GM23248 (cell line): ENCODE data around the gene CIC. TPM values are rescaled to one million over a fixed set of nuclear protein-coding genes. Genes with fewer than 3 reads are reported as not detected.

Source experiments
- DNase-seq: peaks from one replicate; pipeline ENCODE4 v3.0.0-alpha.2; 2015
- H2AFZ ChIP-seq: fragments of 200-600 bp; sonication (generic); 2 replicates; pipeline ENCODE4 v1.6.1; 2016; ENCODE audit warnings: antibody characterized with exemption
- H3F3A ChIP-seq: fragments of 200-600 bp; sonication (generic); 2 replicates; pipeline ENCODE4 v1.6.1; 2016; ENCODE audit warnings: mild to moderate bottlenecking, antibody characterized with exemption, mixed run types; ENCODE audit not compliant: insufficient read depth
- H3K27ac ChIP-seq: fragments of 200-600 bp; sonication (generic); 2 replicates; pipeline ENCODE4 v1.5.1; 2016; ENCODE audit warnings: mild to moderate bottlenecking
- H3K27me3 ChIP-seq: fragments of 200-600 bp; sonication (generic); replicated peaks from 2 replicates; pipeline ENCODE4 v1.6.1; 2016; ENCODE audit warnings: mild to moderate bottlenecking; ENCODE audit not compliant: insufficient read depth
- H3K36me3 ChIP-seq: fragments of 200-600 bp; sonication (generic); 2 replicates; pipeline ENCODE4 v1.6.1; 2016; ENCODE audit warnings: low read depth, mild to moderate bottlenecking
- H3K4me1 ChIP-seq: fragments of 200-600 bp; sonication (generic); 2 replicates; pipeline ENCODE4 v1.6.1; 2016; ENCODE audit warnings: mild to moderate bottlenecking; ENCODE audit not compliant: insufficient read depth
- H3K4me2 ChIP-seq: fragments of 200-600 bp; sonication (generic); one replicate; pipeline ENCODE4 v1.6.1; 2016; ENCODE audit warnings: mild to moderate bottlenecking; ENCODE audit not compliant: unreplicated experiment
- H3K4me3 ChIP-seq: fragments of 200-600 bp; sonication (generic); 2 replicates; pipeline ENCODE4 v1.5.1; 2016; ENCODE audit warnings: mild to moderate bottlenecking
- H3K79me2 ChIP-seq: fragments of 200-600 bp; sonication (generic); 2 replicates; pipeline ENCODE4 v1.6.1; 2016; ENCODE audit warnings: mild to moderate bottlenecking; ENCODE audit not compliant: insufficient read depth
- H3K9ac ChIP-seq: fragments of 200-600 bp; sonication (generic); 2 replicates; pipeline ENCODE4 v1.6.1; 2016; ENCODE audit warnings: mild to moderate bottlenecking
- H3K9me2 ChIP-seq: fragments of 200-600 bp; sonication (generic); 2 replicates; pipeline ENCODE4 v1.6.1; 2016; ENCODE audit warnings: mixed run types, mild to moderate bottlenecking, moderate library complexity; ENCODE audit not compliant: insufficient read depth
- H3K9me3 ChIP-seq: fragments of 200-600 bp; sonication (generic); one replicate; pipeline ENCODE4 v1.6.1; 2017; ENCODE audit warnings: low read depth
- H4K20me1 ChIP-seq: fragments of 200-600 bp; sonication (generic); 2 replicates; pipeline ENCODE4 v1.6.0; 2016; ENCODE audit not compliant: insufficient read depth
- EZH2 ChIP-seq: fragments of 200-600 bp; sonication (generic); IDR thresholded peaks from 2 replicates; pipeline ENCODE4 v1.6.1; 2018; ENCODE audit warnings: antibody characterized with exemption, mild to moderate bottlenecking; ENCODE audit not compliant: insufficient read depth, poor library complexity, severe bottlenecking
- EZH2phosphoT487 ChIP-seq: fragments of 200-600 bp; sonication (generic); IDR thresholded peaks from 2 replicates; pipeline ENCODE4 v1.6.1; 2018; ENCODE audit warnings: antibody characterized with exemption, moderate library complexity, mild to moderate bottlenecking, low read depth; ENCODE audit not compliant: insufficient read depth
- whole genome bisulfite sequencing, 2 experiments: methylation state at CpG; one replicate each; pipeline ENCODE4 v1.1.6; 2015 to 2017; ENCODE audit warnings: low lambda C conversion rate in 2 of 2, low coverage in 1 of 2; ENCODE audit errors: missing lambda C conversion rate in 2 of 2; 5-methylcytosine and 5-hydroxymethylcytosine counted together
- in situ Hi-C: fragments of 300-500 bp; cut with MboI; formaldehyde crosslinking; loops from 2 replicates; pipeline ENCODE4 v1.15.0; 2020
- polyA plus RNA-seq: library from polyadenylated mRNA; unstranded; fragments of >200 nt; fragmentation: Nextera tagmentation; extraction: Ambion mirVana; gene quantifications from 2 replicates; pipeline ENCODE4 v1.2.1, GENCODE V29; 2016
- total RNA-seq: library from RNA; depleted of rRNA; stranded (reverse); fragments of >200 nt; shearing (Covaris generic); gene quantifications from 2 replicates; pipeline ENCODE4 v1.2.3, GENCODE V29; 2014

The CIC gene
- total and polyA plus RNA-seq, 2 experiments from 2014 or later, result 8.3 to 17.5 TPM

DNA sequence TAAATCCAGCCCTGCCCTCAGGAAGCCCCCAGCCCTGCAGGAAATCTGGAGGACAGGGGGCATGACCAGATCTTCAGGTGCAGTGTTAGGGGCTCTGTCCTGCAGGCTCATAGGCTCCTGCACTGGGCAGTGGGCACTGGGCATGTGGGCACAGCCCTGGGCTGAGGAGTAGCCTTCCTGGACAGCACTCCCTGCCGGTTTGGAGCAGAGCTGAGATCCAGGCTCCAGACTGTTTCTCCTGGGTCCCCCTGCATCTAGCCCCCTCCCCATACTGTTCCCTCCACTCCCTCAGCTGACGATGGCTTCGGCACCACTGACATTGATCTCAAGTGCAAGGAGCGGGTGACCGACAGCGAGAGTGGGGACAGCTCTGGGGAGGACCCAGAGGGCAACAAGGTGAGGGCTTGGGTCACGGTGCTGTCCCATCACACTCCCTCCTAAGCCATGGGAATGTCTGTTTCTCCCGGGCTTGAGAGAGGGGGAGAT is 20.5 kb downstream of the CIC start:
- no peaks in the 10 kb centered on the region for H3K9me3 ChIP-seq
- H3K4me2 ChIP-seq, result no peak overlapping the region
- H3K27ac ChIP-seq, result no peak overlapping the region
- no peak for TF ChIP-seq EZH2phosphoT487
- TF ChIP-seq EZH2, result no peak
- no peaks in the 10 kb centered on the region for H3F3A ChIP-seq
- peaks cover 11% of the 10 kb centered on the region for H3K4me1 ChIP-seq
- 89% methylated on average over 8 of the region's 8 CpGs for WGBS, 2 experiments
- H3K27me3 ChIP-seq, result no peaks in the 10 kb centered on the region
- no peak overlapping the region for H3K4me3 ChIP-seq
- in situ Hi-C loops, result no loop called here
- H2AFZ ChIP-seq, result no peak overlapping the region
- no peak for DNase-seq
- H4K20me1 ChIP-seq, result no peaks in the 10 kb centered on the region
- no peak overlapping the region for H3K9ac ChIP-seq
- H3K36me3 ChIP-seq, result peaks cover 8% of the 10 kb centered on the region; the same call in 1 of the 2 replicates
- no peaks in the 10 kb centered on the region for H3K9me2 ChIP-seq
- H3K79me2 ChIP-seq, result peaks cover 34% of the 10 kb centered on the region

DNA sequence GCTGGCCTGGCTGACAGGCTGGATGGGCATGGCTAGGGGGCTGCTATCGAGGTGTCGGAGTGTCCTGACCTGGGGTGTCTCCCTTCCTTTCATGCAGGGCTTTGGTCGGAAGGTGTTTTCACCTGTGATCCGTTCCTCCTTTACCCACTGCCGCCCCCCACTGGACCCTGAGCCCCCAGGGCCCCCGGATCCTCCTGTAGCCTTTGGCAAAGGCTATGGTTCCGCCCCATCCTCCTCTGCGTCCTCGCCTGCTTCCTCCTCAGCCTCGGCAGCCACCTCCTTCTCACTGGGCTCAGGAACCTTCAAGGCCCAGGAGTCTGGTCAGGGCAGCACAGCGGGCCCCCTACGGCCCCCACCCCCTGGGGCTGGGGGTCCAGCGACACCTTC is 21.1 kb downstream of the CIC start:
- TF ChIP-seq EZH2phosphoT487 (no peak), EZH2 (no peak)
- in situ Hi-C loops, result no loop called here
- WGBS, 2 experiments, result 86 to 100% methylated on average over 2 to 13 of the region's 13 CpGs

DNA sequence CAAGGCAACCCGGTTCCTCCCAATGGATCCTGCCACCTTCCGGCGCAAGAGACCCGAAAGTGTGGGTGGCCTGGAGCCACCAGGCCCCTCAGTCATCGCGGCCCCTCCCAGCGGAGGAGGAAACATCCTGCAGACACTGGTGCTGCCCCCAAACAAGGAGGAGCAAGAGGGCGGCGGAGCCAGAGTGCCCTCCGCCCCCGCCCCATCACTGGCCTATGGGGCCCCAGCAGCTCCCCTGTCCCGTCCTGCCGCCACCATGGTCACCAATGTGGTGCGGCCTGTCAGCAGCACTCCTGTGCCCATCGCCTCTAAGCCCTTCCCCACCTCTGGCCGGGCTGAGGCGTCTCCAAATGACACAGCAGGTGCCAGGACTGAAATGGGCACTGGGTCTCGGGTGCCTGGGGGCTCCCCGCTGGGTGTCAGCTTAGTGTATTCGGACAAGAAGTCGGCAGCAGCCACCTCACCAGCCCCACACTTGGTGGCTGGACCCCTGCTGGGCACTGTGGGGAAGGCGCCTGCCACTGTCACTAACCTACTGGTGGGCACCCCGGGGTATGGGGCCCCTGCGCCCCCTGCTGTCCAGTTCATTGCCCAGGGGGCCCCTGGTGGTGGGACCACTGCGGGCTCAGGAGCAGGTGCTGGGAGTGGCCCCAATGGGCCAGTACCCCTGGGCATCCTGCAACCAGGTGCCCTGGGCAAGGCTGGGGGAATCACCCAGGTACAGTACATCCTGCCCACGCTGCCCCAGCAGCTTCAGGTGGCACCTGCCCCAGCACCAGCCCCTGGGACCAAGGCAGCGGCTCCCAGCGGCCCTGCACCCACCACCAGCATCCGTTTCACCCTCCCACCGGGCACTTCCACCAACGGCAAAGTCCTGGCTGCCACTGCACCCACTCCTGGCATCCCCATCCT is 21.7 kb downstream of the CIC start:
- Histone ChIP-seq H3K4me3 (no peak overlapping the region), H3K9me2 (no peaks in the 10 kb centered on the region), H3K4me2 (no peak overlapping the region), H2AFZ (no peak overlapping the region), H3K9me3 (no peaks in the 10 kb centered on the region), H3F3A (no peaks in the 10 kb centered on the region), H3K9ac (no peak overlapping the region), H4K20me1 (no peaks in the 10 kb centered on the region), H3K27me3 (no peaks in the 10 kb centered on the region), H3K79me2 (peaks cover 23% of the 10 kb centered on the region), H3K36me3 (peaks cover 8% of the 10 kb centered on the region; the same call in 1 of the 2 replicates), H3K27ac (no peak overlapping the region), H3K4me1 (peaks cover 2% of the 10 kb centered on the region)
- no peak for TF ChIP-seq EZH2phosphoT487
- TF ChIP-seq EZH2, result no peak
- in situ Hi-C loops, result no loop called here
- peak; percentile 35 for DNase-seq
- WGBS, 2 experiments, result 95 to 96% methylated on average over 24 to 31 of the region's 31 CpGs

More for the DNA sequence above, 21.1 kb downstream of the CIC start:
- H3K4me3 ChIP-seq, result no peak overlapping the region
- peaks cover 29% of the 10 kb centered on the region for H3K79me2 ChIP-seq
- no peak overlapping the region for H3K27ac ChIP-seq
- H3K36me3 ChIP-seq, result peaks cover 8% of the 10 kb centered on the region; the same call in 1 of the 2 replicates
- no peak overlapping the region for H2AFZ ChIP-seq
- peaks cover 8% of the 10 kb centered on the region for H3K4me1 ChIP-seq
- DNase-seq, result no peak
- no peak overlapping the region for H3K4me2 ChIP-seq
- H4K20me1 ChIP-seq, result no peaks in the 10 kb centered on the region
- no peaks in the 10 kb centered on the region for H3K9me3 ChIP-seq
- no peaks in the 10 kb centered on the region for H3K9me2 ChIP-seq
- H3F3A ChIP-seq, result no peaks in the 10 kb centered on the region
- H3K9ac ChIP-seq, result no peak overlapping the region
- H3K27me3 ChIP-seq, result no peaks in the 10 kb centered on the region

DNA sequence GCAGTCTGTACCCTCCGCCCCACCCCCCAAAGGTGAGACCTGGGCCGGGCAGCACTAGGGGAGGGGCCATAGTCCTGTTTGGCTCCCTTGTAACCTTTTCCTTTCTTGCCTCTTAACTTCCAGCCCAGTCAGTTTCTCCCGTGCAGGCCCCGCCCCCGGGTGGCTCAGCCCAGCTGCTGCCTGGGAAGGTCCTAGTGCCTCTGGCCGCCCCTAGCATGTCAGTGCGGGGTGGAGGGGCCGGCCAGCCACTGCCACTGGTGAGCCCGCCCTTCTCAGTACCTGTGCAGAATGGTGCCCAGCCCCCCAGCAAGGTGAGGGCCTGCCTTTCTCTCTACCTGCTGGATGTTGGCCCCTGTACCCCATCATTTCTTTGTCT is 22.4 kb downstream of the CIC start:
- H2AFZ ChIP-seq, result no peak overlapping the region
- no peak overlapping the region for H3K27ac ChIP-seq
- H3K36me3 ChIP-seq, result peaks cover 8% of the 10 kb centered on the region; the same call in 1 of the 2 replicates
- no peaks in the 10 kb centered on the region for H3K4me1 ChIP-seq
- H3F3A ChIP-seq, result no peaks in the 10 kb centered on the region
- DNase-seq, result no peak
- H3K79me2 ChIP-seq, result peaks cover 16% of the 10 kb centered on the region
- H3K27me3 ChIP-seq, result no peaks in the 10 kb centered on the region
- H3K9me3 ChIP-seq, result no peaks in the 10 kb centered on the region
- no peak overlapping the region for H3K4me3 ChIP-seq
- H3K4me2 ChIP-seq, result no peak overlapping the region
- TF ChIP-seq EZH2 (no peak), EZH2phosphoT487 (no peak)
- H3K9ac ChIP-seq, result no peak overlapping the region
- no peaks in the 10 kb centered on the region for H4K20me1 ChIP-seq
- no peaks in the 10 kb centered on the region for H3K9me2 ChIP-seq
- in situ Hi-C loops, result no loop called here
- WGBS, 2 experiments, result 77 to 81% methylated on average over 9 of the region's 9 CpGs
